HUES48 (cell line): ENCODE measurements around the gene B4GALT3.

Experiments used
- H3K27ac ChIP-seq: one replicate; pipeline ENCODE4 v1.7.0; 2013; ENCODE audit warnings: low read depth, low read length, inconsistent platforms
- H3K27me3 ChIP-seq: 2 replicates; pipeline ENCODE4 v1.6.1; 2013; ENCODE audit warnings: mild to moderate bottlenecking, low read length; ENCODE audit not compliant: control insufficient read depth, insufficient read depth
- H3K36me3 ChIP-seq: 2 replicates; pipeline ENCODE4 v1.6.1; 2013; ENCODE audit warnings: low read length; ENCODE audit not compliant: control insufficient read depth, insufficient read depth
- H3K4me1 ChIP-seq: 2 replicates; pipeline ENCODE4 v1.6.1; 2013; ENCODE audit warnings: mild to moderate bottlenecking, low read length; ENCODE audit not compliant: control insufficient read depth, insufficient read depth
- H3K4me3 ChIP-seq: 2 replicates; pipeline ENCODE4 v1.5.1; 2013; ENCODE audit warnings: mild to moderate bottlenecking, low read depth, low read length
- H3K9ac ChIP-seq: 2 replicates; pipeline ENCODE4 v1.6.1; 2013; ENCODE audit warnings: mild to moderate bottlenecking, low read depth, low read length, moderate library complexity
- H3K9me3 ChIP-seq: 2 replicates; pipeline ENCODE4 v1.6.1; 2013; ENCODE audit warnings: low read length; ENCODE audit not compliant: control insufficient read depth, insufficient read depth

The B4GALT3 gene

GRCh38 chr1:161185282-161185682 lies 8.0 kb upstream of the B4GALT3 start:
- H3K4me1 ChIP-seq, result no peaks in the 10 kb centered on the region
- no peaks in the 10 kb centered on the region for H3K9me3 ChIP-seq
- H3K27ac ChIP-seq, result no peak overlapping the region
- no peak overlapping the region for H3K9ac ChIP-seq
- no peaks in the 10 kb centered on the region for H3K27me3 ChIP-seq
- H3K36me3 ChIP-seq, result no peaks in the 10 kb centered on the region
- H3K4me3 ChIP-seq, result no peak overlapping the region

- Histone ChIP-seq H3K9ac (no peak overlapping the region), H3K9me3 (no peaks in the 10 kb centered on the region), H3K27me3 (no peaks in the 10 kb centered on the region), H3K4me1 (peaks cover 9% of the 10 kb centered on the region; the same call in 1 of the 2 replicates), H3K4me3 (no peak overlapping the region), H3K27ac (no peak overlapping the region), H3K36me3 (no peaks in the 10 kb centered on the region)
Observed at GRCh38 chr1:161182214-161182613, 4.9 kb upstream of the B4GALT3 start.

- Histone ChIP-seq H3K36me3 (peaks cover 1% of the 10 kb centered on the region; the same call in 1 of the 2 replicates), H3K9me3 (no peaks in the 10 kb centered on the region), H3K27ac (no peak overlapping the region), H3K4me1 (peaks cover 9% of the 10 kb centered on the region; the same call in 1 of the 2 replicates), H3K9ac (no peak overlapping the region), H3K27me3 (no peaks in the 10 kb centered on the region), H3K4me3 (no peak overlapping the region)
Observed at GRCh38 chr1:161180639-161181038, 3.3 kb upstream of the B4GALT3 start.

- H3K4me1 ChIP-seq, result peaks cover 9% of the 10 kb centered on the region; the same call in 1 of the 2 replicates
- no peak overlapping the region for H3K9ac ChIP-seq
- no peak overlapping the region for H3K27ac ChIP-seq
- H3K4me3 ChIP-seq, result no peak overlapping the region
- no peaks in the 10 kb centered on the region for H3K27me3 ChIP-seq
- H3K9me3 ChIP-seq, result no peaks in the 10 kb centered on the region
- peaks cover 11% of the 10 kb centered on the region for H3K36me3 ChIP-seq
Observed at GRCh38 chr1:161179698-161180097, 2.4 kb upstream of the B4GALT3 start.

GRCh38 chr1:161177936-161178244 lies 583 bp upstream of the B4GALT3 start:
- peak overlapping the region; percentile 90 for H3K4me3 ChIP-seq
- H3K27me3 ChIP-seq, result no peaks in the 10 kb centered on the region
- peaks cover 26% of the 10 kb centered on the region for H3K36me3 ChIP-seq
- no peak overlapping the region for H3K9ac ChIP-seq
- peaks cover 9% of the 10 kb centered on the region; the same call in 1 of the 2 replicates for H3K4me1 ChIP-seq
- peak overlapping the region; percentile 81 for H3K27ac ChIP-seq
- no peaks in the 10 kb centered on the region for H3K9me3 ChIP-seq

GRCh38 chr1:161176468-161177111 lies 717 bp downstream of the B4GALT3 start:
- Histone ChIP-seq H3K27me3 (no peaks in the 10 kb centered on the region), H3K4me3 (peak overlapping the region; percentile 90), H3K9ac (peak overlapping the region; percentile 83; the same call in 1 of the 2 replicates), H3K27ac (peak overlapping the region; percentile 81), H3K4me1 (peaks cover 9% of the 10 kb centered on the region; the same call in 1 of the 2 replicates), H3K36me3 (peaks cover 39% of the 10 kb centered on the region), H3K9me3 (no peaks in the 10 kb centered on the region)

GRCh38 chr1:161175771-161176453 lies 1.4 kb downstream of the B4GALT3 start:
- no peak overlapping the region for H3K9ac ChIP-seq
- peaks cover 46% of the 10 kb centered on the region for H3K36me3 ChIP-seq
- no peak overlapping the region for H3K27ac ChIP-seq
- no peaks in the 10 kb centered on the region for H3K9me3 ChIP-seq
- no peaks in the 10 kb centered on the region for H3K27me3 ChIP-seq
- peaks cover 9% of the 10 kb centered on the region; the same call in 1 of the 2 replicates for H3K4me1 ChIP-seq
- peak overlapping the region; percentile 90; the same call in 1 of the 2 replicates for H3K4me3 ChIP-seq

GRCh38 chr1:161174911-161175310 lies 2.4 kb downstream of the B4GALT3 start:
- peaks cover 9% of the 10 kb centered on the region; the same call in 1 of the 2 replicates for H3K4me1 ChIP-seq
- H3K9ac ChIP-seq, result no peak overlapping the region
- H3K4me3 ChIP-seq, result no peak overlapping the region
- H3K27ac ChIP-seq, result no peak overlapping the region
- H3K36me3 ChIP-seq, result peaks cover 53% of the 10 kb centered on the region
- no peaks in the 10 kb centered on the region for H3K27me3 ChIP-seq
- no peaks in the 10 kb centered on the region for H3K9me3 ChIP-seq

- Histone ChIP-seq H3K27me3 (no peaks in the 10 kb centered on the region), H3K4me3 (no peak overlapping the region), H3K27ac (no peak overlapping the region), H3K36me3 (peaks cover 64% of the 10 kb centered on the region), H3K4me1 (peaks cover 9% of the 10 kb centered on the region; the same call in 1 of the 2 replicates), H3K9me3 (no peaks in the 10 kb centered on the region), H3K9ac (no peak overlapping the region)
Observed at GRCh38 chr1:161173711-161174110, 3.6 kb downstream of the B4GALT3 start.

- Histone ChIP-seq H3K27ac (no peak overlapping the region), H3K9ac (no peak overlapping the region), H3K9me3 (no peaks in the 10 kb centered on the region), H3K27me3 (no peaks in the 10 kb centered on the region), H3K36me3 (peaks cover 64% of the 10 kb centered on the region), H3K4me1 (peaks cover 3% of the 10 kb centered on the region; the same call in 1 of the 2 replicates), H3K4me3 (no peak overlapping the region)
Observed at GRCh38 chr1:161172776-161173376, 4.4 kb downstream of the B4GALT3 start.

- Histone ChIP-seq H3K27me3 (no peaks in the 10 kb centered on the region), H3K9me3 (no peaks in the 10 kb centered on the region), H3K4me3 (no peak overlapping the region), H3K4me1 (no peaks in the 10 kb centered on the region), H3K27ac (no peak overlapping the region), H3K9ac (no peak overlapping the region), H3K36me3 (peaks cover 64% of the 10 kb centered on the region)
Observed at GRCh38 chr1:161172349-161172748, 5.0 kb downstream of the B4GALT3 start.
